Right lobe of liver (tissue), 4 donors: Measurements from ENCODE around the gene PARD6B.

Experiments
- POLR2A ChIP-seq: fragments of 450-650 bp; IDR thresholded peaks from one replicate; pipeline ENCODE4 v1.6.1; 2017; ENCODE audit warnings: antibody characterized with exemption, mild to moderate bottlenecking
- TF ChIP-seq, protein P1 (sequence below), 4 donors: fragments of 200-600 bp in 3 of 4; fragments of 450-650 bp in 1 of 4; IDR thresholded peaks; one replicate each; pipeline versions ENCODE4 v1.5.1 to v1.8.0; 2016 to 2022; ENCODE audit warnings: antibody characterized with exemption in 4 of 4, mild to moderate bottlenecking in 2 of 4
- donor health status: DM: no; HTN: no; CAD: no.
- donor health status: DM: no; HTN: no; CAD: no.
- donor health status: DM: no; HTN: yes; CAD: no.

DNA sequence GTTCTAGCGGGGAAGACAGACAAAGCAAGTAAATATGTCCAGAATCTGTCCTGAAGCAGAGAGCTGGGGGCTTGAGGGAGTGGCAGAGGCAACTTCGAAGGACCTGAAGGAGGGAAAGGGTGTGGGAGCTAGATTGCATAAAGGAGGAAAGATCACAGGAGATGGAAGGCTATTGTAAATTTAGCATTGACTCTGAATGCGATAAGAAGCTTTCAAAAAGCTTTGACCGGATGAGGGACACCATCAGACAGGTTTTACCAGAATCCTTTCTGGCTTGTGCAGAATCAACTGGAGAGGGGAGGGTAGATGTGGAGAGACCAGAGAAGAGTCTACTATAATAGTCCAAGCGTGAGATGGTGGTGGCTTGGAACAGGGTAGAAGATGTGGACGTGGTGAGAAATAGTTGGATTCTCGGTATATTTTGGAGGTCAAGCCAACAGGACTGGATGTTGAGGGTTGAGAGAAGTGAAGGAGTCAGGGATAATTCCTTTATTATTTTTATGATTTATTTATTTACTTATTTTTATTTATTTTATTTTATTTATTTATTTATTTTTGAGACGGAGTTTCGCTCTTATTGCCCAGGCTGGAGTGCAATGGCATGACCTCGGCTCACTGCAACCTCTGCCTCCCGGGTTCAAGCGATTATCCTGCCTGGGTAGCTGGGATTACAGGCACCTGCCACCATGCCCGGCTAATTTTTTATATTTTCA, 20.1 kb upstream of the PARD6B start:
- TF ChIP-seq, protein P1, sequence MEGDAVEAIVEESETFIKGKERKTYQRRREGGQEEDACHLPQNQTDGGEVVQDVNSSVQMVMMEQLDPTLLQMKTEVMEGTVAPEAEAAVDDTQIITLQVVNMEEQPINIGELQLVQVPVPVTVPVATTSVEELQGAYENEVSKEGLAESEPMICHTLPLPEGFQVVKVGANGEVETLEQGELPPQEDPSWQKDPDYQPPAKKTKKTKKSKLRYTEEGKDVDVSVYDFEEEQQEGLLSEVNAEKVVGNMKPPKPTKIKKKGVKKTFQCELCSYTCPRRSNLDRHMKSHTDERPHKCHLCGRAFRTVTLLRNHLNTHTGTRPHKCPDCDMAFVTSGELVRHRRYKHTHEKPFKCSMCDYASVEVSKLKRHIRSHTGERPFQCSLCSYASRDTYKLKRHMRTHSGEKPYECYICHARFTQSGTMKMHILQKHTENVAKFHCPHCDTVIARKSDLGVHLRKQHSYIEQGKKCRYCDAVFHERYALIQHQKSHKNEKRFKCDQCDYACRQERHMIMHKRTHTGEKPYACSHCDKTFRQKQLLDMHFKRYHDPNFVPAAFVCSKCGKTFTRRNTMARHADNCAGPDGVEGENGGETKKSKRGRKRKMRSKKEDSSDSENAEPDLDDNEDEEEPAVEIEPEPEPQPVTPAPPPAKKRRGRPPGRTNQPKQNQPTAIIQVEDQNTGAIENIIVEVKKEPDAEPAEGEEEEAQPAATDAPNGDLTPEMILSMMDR (IDR thresholded peaks at IDR 0.05), result no peak
- no peak for TF ChIP-seq POLR2A
